CD4-positive, alpha-beta T cell treated with Interleukin-15 for 4 hours (primary cell): ENCODE data around the gene MOG.

Experiments used
- DNase-seq: peaks from one replicate; pipeline ENCODE4 v3.0.0-alpha.2; 2020; ENCODE audit warnings: low spot score

Gene MOG

GRCh38 chr6:29656798-29657197 is at the start of gene MOG:
TSS of gene MOG (plus strand) at chr6:29657092. CDS start at chr6:29657210, 118 bp downstream.
- no peak for DNase-seq

DNA sequence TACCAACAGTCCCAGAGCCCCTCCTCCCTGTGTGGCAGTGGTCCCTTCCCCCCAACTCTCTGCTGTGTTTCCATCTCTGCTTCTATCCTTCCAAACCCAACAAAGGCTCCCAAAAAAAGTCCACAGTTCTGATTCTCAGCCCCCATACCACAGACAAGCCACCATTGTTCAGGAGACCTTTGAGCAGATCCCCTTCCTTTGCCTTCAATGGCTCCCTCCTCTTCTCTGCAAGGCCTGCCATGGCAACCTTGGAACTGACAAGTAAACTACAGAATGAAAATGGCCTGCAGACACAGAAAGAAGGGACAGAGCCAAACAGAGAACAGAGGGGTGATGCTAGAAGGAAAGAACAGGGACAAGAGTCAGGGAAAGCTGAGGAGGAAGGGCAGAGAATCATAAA is 48.8 kb upstream of the MOG start:
- DNase-seq: no peak

- no peak for DNase-seq
These were observed 46.4 kb upstream of the MOG start for GRCh38 chr6:29610540-29610939.

DNA sequence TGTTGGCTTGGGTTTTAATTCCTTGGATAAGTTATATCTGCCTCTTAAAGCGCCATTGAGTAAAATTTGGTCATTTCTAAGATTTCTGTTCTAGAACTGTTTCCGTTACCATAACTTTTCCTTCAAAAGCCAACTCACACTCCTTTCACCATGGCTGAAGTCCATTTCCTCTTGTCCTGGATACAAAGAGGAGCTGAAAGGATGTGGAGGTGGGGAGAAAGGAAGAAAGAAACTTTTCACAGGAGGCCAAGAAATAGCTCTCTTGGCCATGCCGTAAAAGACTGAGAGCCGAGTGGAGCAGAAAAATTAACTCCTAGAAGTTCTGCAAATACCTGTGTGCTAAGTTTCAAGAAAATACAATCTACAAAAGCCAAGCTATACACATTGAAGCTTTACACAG is 45.5 kb upstream of the MOG start:
- no peak for DNase-seq

- DNase-seq: no peak
These were observed 38.9 kb upstream of the MOG start for GRCh38 chr6:29617782-29618554.

GRCh38 chr6:29619578-29620160 is 37.2 kb upstream of the MOG start:
- no peak for DNase-seq

- no peak for DNase-seq
These were observed 36.3 kb upstream of the MOG start for GRCh38 chr6:29620630-29621029.

GRCh38 chr6:29624520-29624961 is 32.4 kb upstream of the MOG start:
- no peak for DNase-seq

- no peak for DNase-seq
These were observed 31.5 kb upstream of the MOG start for GRCh38 chr6:29625337-29625930.

DNA sequence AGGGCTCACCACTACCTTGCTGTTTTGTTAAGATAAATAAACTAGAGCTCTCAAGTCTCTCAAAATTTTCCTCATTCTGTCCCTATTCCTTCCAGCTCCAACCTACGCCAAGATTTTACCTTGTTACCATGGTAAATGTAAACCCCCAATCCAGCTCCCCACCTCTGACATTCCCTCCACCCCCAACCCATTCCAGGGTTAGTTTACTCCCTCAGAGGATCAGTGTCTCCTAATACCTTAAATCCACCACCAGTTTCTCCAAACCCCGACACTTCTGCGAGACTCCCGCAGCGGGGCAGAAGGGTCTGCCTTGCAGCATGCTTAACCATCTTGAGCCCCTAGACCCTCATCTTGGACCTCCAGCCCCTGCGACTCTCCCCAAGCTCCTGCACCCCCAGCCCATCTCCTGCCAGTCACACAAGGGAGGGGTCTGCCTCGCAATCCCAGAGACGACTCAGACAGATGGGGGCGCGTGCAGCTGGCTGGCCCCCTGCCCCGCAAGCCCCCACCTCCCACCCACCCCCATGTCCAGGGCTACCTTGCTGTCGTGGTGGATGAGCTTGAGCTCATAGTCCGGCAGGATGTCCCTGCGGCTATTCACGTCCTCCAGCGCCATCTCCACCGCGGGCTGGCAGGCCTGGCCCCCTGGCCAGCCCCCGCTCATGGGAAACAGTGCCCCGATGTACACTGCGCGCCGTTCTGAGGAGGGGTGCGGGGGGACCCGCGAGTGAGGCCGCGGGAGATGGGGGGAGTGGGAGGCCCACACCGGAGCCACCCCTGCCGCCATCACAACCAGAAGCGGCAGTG is 29.7 kb upstream of the MOG start:
- DNase-seq: no peak

GRCh38 chr6:29627755-29628418 is 29.0 kb upstream of the MOG start:
- DNase-seq: peak; percentile 37

- peak; percentile 36 for DNase-seq
These were observed 28.2 kb upstream of the MOG start for GRCh38 chr6:29628419-29629281.

- no peak for DNase-seq
These were observed 27.3 kb upstream of the MOG start for GRCh38 chr6:29629571-29629970.

DNA sequence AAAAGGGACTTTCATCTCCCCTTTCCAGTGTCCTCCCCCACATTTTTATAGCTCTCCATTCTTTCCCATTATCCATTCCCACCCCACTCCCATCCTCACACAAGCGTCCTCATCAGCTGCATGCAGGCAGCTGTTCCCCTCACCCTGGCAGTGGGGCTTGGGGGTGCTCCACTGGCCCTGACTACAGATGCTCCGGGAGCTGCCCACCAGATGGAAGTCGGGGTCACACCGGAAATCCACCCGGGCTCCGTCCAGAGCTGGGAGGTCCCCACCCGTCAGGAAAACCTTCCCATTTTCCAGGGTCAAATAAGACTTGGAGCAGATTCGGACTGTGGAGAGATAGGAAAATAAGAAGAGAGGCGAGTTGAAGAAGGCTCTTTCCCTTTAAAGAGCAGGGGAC is 26.6 kb upstream of the MOG start:
- DNase-seq: no peak

- no peak for DNase-seq
These were observed 25.6 kb upstream of the MOG start for GRCh38 chr6:29631209-29631810.

- DNase-seq: peak; percentile 59
These were observed 24.8 kb upstream of the MOG start for GRCh38 chr6:29631860-29632731.

DNA sequence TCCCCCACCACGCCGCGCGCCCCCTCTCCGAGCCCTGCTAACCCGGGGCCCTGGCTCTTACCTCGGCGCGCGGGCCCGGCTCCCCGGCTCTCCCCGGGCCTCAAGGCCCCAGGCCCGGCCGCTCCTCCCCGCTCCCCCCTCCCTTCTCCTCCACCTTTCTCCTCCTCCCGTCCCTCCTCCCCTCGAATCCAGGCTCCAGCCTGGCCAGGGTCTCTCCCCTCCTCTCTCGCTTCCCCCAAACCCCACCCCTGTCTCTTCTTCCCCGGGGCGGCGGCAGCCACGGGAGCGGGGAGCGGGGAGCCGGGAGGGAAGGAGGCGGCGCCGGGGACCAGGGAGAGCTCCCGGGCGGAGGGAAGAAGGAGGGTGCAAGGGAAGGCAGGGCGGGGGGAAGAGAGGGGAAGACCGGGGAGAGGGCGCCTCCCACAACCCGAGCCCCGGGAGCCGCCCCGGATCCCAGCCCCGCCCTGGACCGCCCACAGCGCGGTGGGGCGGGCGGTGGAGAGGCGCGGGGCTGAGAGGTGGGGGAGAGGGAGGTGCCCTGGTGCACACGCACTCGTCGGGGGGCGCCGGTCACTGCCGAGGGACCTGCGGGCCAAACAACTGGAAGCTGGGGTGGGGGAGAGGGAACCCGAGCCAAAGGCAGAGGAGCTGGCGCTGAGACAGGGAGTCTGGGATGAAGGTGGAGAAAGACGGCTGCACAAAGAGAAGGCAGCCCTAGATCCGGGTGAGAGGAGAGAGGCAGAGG is 23.9 kb upstream of the MOG start, which contains the start of gene GABBR1:
Gene GABBR1 (minus strand): TSS at position 395 of the 745 bp plus-strand sequence. CDS start 798 bp downstream, outside the sequence.
- DNase-seq: peak; percentile 67

- DNase-seq: no peak
These were observed 23.4 kb upstream of the MOG start for GRCh38 chr6:29633534-29633905.

- DNase-seq: no peak
These were observed 19.6 kb upstream of the MOG start for GRCh38 chr6:29637247-29637646.
